ENCODE results near the gene ATE1.
"Not testable (repeated sequence)": the region's sequence is repeated elsewhere in the genome, so short reads cannot be mapped to it uniquely, and the experiment has no call there.

ATE1 gene

DNA sequence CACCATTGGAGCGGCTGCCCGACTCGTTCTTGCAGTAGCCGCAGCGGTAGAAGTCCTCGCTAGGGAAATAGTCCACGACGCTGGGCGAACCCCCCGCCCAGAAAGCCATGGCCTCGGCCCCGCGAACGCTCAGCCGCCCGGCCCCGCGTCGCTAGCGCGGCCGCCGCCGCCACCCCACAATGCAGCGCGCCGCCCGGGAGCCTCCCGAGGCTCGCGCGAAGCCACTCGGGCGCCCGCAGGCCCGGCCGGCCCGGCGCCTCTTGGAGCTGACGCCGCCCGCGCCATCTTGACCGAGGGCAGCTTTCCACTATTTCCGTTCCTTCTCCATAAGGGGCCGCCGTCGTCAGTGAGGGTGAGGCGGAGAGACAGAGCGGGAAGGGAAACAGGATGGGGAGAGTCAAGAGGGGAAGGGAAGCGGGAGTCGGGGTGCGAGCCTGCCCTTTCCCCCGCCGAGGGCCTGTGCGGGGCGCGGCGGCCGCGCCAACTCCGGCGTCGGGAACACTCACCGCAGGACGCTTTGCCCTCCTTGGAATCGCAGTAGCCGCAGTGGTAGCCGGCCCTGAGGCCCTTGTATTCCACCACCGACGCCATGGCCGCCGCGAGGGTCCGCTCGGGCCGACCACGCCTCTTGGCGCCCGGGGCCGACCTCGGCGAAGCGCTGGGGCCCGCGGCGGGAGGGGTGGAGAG, at the start of gene ATE1:
TSS of gene ATE1 (minus strand) at position 191 of the 687 bp plus-strand sequence. CDS start at position 109, 82 bp downstream.
- peak; percentile 74 to 75 for DNase-seq

DNA sequence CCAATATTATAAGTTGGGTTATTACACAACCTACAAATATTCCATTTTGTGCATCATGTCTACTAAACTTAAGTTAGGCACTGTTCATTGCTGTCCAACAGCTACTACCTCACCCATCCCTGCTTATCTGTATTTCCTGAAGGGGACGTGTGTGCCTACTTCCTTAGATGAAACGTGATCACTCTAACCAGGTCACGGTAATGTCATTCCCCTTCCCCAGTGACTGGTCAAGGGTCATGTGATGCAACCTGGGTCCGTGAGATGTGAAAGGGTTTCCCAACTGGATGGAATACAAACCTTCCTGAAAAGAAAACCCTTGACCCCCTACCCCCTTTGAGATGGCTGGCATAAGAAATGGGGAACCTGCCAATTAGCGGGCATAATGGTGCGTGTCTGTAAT, 48.8 kb upstream of the ATE1 start:
- DNase-seq: no peak

DNA sequence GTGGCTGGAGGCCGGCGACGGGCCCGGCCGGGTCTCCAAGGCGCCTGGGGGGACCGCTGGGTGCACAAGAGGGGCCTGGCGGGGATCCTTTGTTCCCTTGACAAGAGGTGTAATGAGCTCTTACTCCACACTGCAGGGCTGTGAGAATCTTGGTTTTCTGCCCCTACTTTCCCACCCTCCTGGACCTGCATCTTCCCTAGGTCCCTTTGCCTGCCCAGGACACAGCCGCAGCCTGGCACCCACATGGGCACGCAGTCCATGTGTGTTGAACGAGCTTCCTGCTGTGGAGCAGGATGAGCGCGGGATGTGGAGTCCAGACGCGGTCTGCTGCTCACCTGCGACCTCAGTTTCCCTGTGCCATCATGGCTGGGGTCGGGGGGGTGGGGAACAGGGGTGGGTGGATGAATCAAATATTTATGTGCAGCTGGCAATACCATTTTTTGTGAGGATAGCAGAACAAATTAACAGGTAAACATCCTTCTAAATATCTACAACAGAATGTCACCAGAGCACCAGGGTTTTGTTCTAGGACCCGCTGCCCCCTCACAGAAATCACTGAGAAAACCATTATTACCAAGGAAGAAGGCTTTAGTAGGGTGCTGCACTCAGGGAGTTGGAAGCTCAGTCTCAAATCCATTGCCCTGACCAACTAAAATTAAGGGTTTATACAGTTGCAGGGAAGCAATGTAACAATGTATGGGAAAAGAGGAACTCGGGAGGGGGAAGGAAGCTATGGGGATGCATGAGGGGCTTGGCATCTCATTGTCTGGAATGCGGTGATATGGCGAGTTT, 47.7 kb upstream of the ATE1 start:
- DNase-seq: no peak

DNA sequence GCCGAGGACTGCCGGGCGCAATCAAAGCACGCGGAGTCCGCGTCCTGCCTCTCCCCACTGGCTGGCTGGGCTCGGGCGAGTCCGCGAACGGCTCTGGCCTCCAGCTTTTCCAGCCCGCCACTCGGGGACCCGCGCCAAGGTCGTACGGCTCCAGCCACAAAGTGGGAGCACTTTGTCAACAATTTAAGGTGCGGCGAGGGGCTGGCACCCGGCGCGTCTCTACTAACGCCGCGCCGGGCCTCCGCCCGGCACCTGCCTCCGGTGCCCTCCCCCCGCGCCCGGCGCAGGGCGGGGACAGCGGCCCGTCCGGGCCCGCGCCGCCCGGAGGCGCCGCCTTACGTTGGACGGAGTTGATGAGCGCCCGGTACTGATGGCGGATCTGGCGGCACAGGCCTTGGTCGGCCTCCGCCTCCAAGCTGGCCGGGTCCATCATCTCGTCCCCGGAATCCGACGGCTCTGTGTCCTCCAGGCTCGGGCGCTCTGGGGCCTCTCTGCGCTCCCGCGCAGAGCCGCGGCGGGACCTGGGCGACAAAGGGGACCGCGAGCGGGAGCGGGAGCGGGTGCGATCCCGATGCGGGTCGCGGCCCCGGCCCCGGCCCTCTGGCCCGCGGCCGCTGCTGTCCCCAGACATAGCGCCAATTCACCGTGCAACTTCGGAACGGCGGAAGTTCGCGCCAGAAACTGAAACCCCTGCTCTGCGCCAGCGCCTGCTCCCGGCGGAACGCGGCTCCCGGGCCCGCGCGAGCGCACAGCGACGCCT, 46.9 kb upstream of the ATE1 start, which contains the start of gene NSMCE4A:
TSS of gene NSMCE4A (minus strand) at position 683 of the 760 bp plus-strand sequence. CDS start at position 631, 52 bp downstream.
- peak; percentile 60 to 61 for DNase-seq

DNA sequence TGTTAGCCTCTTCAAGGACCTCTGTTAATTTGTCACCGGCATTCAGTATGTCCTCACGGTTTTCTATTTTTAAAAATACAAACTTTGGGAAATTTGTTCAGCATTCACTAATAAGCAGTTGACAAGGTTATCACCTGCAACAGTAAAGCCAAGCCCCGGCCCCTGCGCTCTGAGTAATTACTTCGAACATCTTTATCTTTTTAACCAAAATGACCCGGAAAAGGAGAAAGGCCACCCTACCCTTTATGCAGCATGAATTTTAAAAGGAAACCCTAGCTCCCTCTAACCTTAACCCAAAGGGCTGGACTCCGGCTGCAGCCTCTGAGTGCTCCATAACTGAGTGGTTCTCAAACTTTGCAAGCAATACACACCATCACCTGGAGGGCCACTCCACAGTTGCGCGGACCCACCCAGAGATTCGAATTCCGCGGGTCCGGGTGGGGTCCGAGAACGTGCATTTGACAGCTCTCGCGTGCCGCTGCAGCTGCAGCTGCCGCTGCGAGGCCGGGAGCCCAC, 46.2 kb upstream of the ATE1 start:
- DNase-seq: peak in 1 of 2 experiments; percentile 9

DNA sequence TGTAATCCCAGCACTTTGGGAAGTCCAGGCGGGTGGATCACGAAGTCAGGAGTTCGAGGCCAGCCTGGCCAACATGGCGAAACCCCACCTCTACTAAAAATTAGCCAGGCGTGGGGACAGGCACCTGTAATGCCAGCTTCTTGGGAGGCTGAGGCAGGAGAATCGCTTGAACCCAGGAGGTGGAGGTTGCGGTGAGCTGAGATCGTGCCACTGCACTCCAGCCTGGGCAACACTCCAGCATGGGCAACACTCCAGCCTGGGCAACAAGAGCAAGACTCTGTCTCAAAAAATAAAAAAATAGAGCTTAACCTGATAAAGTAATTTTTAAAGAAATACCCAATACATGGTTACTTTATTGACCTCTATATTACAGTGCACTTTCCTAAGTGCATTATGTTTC, 41.3 kb upstream of the ATE1 start:
- not testable (repeated sequence) for DNase-seq

DNA sequence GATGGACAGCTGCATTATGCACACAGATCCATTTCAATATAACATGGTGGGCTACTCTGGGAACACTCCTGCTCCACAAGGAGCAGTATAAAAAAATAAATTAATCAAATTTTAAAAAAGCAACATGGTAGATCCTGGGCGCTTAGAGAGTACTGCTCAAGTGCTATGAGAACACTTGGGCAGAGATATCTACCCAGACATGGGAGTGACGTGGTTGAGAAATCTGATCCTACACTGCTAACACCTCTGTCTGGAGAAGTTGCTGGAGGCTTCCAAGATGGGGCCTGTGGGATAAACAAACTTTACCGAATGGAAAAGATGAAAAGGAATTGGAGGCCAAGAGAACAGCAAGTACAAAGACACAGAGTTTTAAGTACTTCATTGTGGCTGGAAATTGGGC, 38.2 kb upstream of the ATE1 start:
- no peak for DNase-seq

DNA sequence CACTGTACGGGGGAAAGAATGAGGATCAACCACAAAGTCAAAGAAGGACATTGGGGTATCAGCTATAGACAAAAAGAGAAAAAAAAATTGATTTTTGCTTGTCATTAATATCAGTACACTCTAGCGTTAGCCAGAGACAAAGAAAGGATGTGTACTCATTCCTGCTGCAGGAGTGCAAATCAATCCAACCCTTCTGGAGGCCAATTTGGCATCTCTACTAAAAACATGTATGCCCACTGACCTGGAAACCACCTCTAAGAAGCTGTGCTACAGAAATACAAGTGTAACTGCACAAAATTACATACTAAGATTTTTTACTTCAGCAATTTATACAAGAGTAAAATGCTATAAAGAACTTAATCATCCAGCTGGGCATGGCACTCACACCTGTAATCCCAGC, 33.6 kb upstream of the ATE1 start:
- no peak for DNase-seq

DNA sequence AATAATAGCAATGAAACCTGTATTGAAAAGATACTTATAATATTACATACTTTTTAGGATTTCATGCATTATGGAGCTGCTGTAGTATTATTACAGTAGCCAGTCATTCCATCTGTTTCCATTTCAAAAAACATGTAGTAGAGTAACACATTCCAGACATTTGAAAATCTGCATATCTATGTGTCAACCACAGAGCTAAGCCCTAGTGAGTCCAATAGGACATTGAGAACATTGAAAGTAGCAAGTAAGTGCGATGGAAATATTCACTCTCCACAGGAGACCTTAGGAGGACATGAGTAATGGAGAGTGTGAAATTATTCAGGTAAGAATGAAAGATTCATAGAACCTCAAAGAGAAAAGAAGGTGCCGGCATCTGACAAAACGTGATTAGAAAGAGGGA, 31.8 kb upstream of the ATE1 start:
- no peak for DNase-seq

DNA sequence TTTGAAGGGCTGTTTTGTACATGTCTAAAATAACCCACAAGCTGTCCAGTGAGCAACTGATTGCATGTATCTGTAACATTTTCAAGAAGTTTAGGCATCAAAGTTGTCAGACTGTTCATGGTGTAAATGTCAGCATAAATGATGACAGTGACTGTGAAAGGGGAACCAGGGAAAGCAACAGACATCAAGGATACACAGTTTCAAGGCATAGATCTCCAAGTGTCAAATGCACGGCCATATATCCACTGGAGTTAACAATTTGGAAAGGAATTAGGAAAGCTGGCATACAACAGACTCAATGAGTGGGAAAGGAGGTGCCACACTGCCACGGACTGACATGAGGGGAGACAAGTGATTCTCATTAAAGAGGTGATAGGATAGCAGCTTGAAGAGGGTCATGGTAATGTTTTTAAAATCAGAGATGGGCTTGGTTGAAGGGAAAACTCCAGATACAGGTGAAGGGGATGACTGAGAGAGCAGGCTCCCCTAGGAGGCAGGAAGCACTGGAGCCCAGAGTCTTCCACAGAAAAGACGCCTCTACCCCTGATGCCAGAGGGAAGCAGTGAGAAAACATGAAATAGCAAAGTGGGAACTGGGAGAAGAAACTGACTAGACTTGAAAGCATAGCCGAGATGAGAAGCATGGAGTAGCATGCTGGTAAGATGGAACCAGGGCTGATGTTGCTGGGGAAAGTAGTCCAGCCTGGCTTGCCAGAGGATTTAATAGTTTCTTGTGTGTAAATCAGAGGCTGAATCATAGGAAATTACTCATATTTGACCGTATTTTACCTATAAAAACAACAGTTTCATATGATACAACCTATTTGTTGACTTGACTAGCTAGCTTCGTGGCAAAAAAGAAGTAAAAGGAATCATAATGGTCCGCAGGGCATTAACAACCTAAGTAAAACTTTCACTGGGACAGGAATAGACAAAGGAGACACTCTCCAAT, 28.6 kb upstream of the ATE1 start:
- DNase-seq: no peak

DNA sequence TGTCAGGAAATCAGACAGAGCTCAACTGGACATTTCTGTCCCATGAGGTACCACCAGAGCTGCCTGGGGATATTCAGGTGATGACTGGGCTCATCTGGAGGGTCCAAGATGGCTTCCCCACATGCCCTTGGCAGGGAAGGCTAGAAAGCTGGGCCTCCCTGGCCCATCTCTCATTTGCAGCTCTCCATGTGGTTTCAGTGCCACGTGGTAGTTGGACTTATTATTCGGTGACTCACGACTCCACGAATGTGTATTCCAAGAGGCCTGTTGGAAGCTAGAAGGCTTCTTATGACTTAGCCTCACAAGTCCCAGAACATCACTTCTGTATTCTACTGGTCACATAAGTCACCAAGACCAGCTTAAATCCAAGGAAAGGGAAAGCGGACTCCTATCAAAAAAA, 24.4 kb upstream of the ATE1 start:
- DNase-seq: no peak

DNA sequence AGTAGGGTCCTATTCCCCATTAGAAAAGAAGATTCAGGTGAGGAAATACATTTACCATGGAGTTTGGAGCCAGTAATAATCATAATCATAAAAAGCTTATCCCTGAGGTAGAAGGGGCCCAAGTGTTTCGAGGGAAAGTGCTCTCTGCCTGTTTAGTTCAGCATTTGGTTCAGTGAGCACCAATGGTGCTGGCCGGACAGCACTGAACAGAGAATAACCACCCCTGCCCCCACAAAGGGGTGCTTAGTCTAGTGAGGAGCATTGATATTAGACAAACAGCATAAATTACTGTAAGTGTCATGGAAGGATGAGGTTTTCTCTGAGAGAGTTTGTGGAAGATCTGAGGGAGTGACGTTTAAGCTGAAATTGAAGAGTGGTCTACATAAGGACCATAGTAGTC, 21.6 kb upstream of the ATE1 start:
- DNase-seq: no peak

DNA sequence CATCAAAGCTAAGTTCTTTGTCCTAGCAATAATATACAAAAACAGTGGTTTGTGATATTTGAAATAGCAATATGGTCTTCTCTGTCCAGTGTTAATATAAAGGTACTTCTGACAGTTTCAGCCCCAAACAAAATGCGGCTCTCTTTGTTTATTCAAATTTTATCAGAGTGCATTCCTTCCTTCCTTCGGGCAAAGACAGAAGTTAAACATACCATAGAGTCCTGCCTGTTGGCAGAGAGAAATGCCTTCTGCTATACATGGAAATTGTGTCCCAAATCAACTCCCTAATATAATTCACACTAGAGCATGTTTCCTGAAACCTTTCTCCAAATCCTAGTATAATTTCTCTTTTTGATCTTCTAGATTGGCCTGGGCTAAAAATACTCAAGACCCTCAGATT, 21.2 kb upstream of the ATE1 start:
- DNase-seq: no peak

DNA sequence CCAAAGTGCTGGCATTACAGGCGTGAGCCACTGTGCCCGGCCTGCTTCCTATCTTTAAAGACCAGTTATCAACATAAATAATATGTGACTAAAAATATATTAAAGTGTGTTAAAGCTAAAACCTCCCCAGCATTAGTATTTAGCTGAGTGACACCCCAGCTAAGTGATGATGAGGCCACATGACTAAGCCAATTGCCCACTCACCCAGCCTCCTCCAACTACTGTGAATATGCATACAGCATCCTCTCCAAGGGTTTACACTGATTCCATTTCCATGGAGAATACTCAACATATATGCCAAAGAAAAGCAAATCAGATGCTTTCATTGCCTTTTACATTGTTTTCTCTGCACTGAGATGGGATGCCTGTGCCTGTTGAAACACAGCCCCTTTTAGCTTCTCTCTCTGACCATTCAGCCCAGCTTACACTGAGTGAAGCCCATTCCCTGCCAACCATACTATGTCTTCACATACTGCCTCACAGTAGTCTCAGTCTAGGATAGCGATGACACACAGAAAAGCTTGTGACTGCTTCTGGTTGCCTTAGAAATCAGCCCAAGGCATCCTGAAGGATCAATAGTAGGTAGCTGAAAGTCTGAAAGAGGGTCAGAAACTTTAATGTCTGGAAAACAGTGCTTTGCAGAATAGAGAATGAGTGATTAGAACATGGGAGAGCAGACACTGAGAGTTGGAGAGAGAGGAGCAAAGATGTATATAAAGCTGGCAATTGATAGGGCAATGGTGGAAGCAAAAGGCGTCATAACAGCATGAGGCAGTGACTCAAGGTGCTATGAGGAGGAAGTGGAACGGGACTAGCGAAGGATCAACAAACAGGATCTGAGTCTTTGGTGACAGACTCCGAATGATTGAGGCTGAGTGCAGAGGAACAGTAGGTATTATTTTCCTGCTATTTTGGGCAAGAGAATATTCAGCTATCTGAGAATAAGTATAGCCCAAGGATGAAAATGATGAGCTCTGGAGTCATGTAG, 19.8 kb upstream of the ATE1 start:
- no peak for DNase-seq

DNA sequence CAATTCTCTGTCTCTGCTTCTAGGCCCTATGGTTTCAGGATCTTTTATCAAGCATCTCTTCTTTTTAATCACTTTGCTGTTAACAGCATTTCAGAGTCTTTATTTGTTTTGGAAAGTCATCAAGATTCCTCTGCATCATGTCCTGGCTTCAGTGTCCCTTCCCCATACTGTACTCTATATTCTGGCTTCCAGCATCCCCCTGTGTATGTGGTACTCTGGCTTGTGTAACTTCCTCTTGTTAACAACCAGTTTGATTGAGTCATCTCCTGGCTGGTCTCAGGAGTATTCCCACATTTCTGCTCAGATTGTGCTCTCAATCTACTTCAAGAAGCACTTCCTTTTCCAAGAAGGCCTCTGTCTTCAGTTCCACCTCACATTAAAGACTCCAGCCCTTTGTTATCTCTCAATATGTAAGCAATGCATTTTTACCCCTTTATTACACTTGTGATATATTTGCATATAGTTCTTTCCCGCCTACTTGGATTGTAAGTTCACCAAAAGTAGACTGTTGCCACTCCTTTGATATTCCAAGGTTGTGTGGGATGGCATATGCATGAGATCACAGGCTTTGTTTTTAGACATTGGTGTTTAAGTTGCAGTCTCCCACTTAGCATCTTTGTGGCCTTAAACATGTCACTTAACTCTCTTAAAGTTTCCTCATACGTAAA, 15.1 kb upstream of the ATE1 start:
- DNase-seq: no peak

DNA sequence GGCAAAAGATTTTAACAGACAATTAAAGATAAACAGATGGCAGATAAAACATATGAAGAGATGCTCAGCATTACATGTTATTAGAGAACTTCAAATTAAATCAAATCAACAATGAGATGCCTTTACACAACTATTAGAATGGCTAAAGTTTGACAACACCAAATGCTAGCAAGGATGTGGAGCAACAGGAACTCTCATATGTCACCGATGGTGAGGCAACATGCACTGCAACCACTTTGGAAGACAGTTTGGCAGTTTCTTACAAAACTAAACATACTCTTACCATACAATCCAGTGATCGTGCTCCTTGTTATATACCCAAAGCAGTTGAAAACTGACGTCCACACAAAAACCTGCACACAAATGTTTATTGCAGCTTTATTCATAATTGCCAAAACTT, 13.7 kb upstream of the ATE1 start:
- no peak for DNase-seq

DNA sequence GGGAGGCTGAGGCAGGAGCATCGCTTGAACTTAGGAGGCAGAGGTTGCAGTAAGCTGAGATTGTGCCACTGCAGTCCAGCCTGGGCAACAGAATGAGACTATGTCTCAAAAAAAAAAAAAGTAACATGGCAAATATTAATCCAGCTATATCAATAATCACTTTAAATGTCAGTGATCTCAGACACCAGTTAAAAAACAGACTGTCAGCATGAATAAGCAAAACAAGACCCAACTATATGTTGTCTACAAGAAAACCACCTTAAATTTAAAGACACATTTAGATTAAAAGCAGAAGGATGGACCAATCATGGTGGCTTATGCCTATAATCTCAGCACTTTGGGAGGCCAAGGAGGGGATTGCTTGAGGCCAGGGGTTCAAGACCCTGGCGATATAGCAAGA, 8.5 kb upstream of the ATE1 start:
- no peak for DNase-seq

DNA sequence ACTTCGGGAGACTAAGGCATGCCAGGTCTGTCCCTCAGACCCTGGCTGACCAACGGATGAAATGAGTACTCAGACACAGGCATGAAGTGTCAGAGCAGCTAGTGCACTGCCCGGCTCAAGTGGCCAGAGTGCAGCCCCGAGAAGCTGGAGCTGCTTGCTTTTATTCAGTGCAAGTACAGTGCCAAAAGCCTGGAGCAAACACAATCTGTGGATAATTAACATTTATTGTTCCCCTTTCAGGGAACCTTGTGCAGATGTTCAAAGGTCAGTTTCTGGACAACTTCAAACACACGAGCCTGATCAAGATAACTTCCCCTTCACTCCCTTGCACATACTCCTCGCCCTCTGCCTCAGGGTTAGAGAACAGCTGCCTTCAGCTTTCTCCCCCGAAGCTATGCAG, 7.9 kb upstream of the ATE1 start:
- DNase-seq: no peak

DNA sequence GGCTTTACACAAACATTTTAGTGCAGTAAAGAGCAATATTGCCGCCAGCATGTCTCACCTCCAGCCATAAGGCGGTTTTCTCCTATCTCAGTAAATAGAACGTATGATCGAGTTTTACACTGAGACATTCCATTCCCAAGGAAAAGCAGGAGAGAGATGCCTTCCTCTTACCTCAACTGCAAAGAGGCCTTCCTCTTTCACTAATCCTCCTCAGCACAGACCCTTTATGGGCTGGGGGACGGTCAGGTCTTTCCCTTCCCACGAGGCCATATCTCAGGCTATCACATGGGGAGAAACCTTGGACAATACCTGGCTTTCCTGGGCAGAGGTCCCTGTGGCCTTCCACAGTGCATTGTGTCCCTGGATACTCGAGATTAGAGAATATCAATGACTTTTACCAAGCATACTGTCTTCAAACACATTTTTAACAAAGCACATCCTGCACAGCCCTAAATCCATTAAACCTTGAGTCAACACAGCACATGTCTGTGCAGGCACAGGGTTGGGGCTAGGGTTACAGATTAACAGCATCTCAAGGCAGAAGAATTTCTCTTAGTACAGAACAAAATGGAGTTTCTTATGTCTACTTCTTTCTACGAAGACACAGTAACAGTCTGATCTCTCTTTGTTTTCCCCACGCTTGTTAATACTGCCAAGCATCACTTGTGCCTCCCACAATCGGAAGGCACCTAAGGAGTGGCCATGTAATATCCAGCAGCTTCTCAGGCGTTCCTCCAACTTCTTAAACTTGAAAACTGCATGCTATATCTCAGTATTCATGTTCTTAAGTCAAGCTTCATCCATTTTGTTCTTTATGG, 2.6 kb upstream of the ATE1 start:
- DNase-seq: not testable (repeated sequence)

Data from activated CD4-positive, alpha-beta T cell treated with anti-CD3 and anti-CD28 coated beads, Interleukin-2, amount 50 U/mL, for 4 hours (primary cell).